ENCODE results near the gene NPAS2.

DNA sequence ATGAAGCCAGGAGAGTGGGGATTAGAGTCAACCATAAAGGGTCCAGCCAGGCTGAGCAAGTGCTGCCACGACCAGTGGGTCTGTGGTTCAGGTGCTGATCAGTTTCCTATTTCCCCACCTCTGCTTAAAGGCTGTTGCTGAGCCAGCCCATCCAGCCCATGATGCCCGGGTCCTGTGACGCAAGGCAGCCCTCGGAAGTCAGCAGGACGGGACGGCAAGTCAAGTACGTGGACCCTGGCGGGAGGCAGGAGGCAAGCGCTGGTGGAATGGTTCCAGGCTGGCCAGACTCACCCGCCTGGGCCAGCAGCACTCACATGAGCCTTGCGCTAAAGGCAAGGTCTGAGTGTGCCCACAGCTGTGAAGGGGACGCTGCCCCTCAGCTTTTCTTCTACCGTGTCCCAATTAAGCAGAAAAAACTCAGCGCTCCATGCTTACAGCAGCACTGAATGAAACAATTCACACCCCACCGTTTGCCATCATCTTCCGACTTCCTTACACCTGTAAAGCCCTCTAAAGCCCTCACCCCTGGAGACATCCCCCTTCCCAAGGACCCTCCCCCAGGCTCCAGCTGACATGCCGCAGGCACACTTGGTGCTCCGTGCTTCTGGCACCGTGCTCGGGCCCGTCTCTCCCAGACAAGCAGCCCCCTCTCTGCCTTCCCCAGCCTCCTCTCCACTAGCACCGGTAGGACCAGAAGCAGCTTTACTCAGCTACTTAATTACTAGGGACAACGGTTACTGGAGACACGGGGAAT is 170.9 kb downstream of the NPAS2 start:
- TF ChIP-seq POLR2A (IDR thresholded peaks at IDR 0.05): no peak
- TF ChIP-seq, protein P1, sequence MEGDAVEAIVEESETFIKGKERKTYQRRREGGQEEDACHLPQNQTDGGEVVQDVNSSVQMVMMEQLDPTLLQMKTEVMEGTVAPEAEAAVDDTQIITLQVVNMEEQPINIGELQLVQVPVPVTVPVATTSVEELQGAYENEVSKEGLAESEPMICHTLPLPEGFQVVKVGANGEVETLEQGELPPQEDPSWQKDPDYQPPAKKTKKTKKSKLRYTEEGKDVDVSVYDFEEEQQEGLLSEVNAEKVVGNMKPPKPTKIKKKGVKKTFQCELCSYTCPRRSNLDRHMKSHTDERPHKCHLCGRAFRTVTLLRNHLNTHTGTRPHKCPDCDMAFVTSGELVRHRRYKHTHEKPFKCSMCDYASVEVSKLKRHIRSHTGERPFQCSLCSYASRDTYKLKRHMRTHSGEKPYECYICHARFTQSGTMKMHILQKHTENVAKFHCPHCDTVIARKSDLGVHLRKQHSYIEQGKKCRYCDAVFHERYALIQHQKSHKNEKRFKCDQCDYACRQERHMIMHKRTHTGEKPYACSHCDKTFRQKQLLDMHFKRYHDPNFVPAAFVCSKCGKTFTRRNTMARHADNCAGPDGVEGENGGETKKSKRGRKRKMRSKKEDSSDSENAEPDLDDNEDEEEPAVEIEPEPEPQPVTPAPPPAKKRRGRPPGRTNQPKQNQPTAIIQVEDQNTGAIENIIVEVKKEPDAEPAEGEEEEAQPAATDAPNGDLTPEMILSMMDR (IDR thresholded peaks at IDR 0.05): no peak
- no peak for TF ChIP-seq EP300 (IDR thresholded peaks at IDR 0.05; ENCODE audit: low read depth)
- TF ChIP-seq POLR2AphosphoS5 (IDR thresholded peaks at IDR 0.05): no peak

Data from transverse colon (tissue), 4 donors.